ENCODE data around the gene MMRN2.

DNA sequence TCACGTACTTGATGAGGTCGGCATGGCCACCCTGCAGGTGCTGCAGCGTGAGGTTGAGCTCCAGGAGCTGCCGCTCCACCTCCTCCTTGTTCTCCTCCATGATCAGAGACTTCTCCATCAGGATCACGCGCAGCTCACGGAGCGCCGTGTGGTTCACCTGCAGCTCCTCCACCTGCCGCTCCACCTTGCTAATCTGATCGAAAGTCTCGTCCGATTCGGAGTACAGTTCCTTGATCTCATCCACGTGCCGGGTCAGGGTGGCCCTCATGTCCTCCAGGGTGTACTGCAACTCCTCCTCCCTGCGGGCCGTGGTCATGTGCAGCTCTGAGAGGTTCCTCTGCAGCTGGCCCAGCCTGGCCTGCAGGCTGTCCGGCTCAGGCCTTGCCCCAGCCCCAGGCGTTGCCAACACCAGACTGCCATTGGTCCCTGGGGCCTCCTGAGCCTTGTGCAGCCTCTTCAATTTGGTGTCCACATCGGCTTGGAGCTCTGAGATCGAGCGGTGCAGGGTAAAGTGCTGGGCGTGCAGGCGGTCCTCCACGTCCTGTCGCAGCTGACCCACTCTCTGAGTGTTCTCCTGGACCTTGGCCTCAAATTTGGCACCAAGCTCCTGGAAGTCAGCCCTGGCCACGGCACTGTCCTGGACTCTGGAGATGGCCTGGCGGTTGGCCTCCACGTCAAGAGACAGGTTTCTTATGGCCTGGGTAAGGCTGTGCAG lies 13.9 kb downstream of the MMRN2 start:
- TF ChIP-seq, protein P1, sequence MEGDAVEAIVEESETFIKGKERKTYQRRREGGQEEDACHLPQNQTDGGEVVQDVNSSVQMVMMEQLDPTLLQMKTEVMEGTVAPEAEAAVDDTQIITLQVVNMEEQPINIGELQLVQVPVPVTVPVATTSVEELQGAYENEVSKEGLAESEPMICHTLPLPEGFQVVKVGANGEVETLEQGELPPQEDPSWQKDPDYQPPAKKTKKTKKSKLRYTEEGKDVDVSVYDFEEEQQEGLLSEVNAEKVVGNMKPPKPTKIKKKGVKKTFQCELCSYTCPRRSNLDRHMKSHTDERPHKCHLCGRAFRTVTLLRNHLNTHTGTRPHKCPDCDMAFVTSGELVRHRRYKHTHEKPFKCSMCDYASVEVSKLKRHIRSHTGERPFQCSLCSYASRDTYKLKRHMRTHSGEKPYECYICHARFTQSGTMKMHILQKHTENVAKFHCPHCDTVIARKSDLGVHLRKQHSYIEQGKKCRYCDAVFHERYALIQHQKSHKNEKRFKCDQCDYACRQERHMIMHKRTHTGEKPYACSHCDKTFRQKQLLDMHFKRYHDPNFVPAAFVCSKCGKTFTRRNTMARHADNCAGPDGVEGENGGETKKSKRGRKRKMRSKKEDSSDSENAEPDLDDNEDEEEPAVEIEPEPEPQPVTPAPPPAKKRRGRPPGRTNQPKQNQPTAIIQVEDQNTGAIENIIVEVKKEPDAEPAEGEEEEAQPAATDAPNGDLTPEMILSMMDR (IDR thresholded peaks at IDR 0.05), result no peak
- no peak for TF ChIP-seq POLR2A (IDR thresholded peaks at IDR 0.05)

All from thyroid gland (tissue), 4 donors.